Fibroblast of pulmonary artery (primary cell): ENCODE results near the gene TTC31.

Experiments used
- DNase-seq: peaks from one replicate; pipeline ENCODE4 v3.0.0-alpha.2; 2010; ENCODE audit warnings: low read depth
- H3K4me3 ChIP-seq: replicated peaks from 2 replicates; pipeline ENCODE4 v1.5.1; 2011; ENCODE audit warnings: low read depth, mild to moderate bottlenecking, control low read depth, low read length, moderate library complexity
- CTCF ChIP-seq: IDR thresholded peaks from 2 replicates; pipeline ENCODE4 v1.5.1; 2011; ENCODE audit warnings: mild to moderate bottlenecking, control low read depth, low read length, inconsistent platforms; ENCODE audit errors: missing control alignments

The TTC31 gene

GRCh38 chr2:74448771-74449170 is 34.1 kb upstream of the TTC31 start:
- no peak for DNase-seq
- TF ChIP-seq CTCF: no peak
- H3K4me3 ChIP-seq: no peak overlapping the region

- no peak for DNase-seq
- no peak overlapping the region for H3K4me3 ChIP-seq
- TF ChIP-seq CTCF: no peak
These were observed 32.2 kb upstream of the TTC31 start for GRCh38 chr2:74450570-74451190.

GRCh38 chr2:74454654-74455511 is 28.0 kb upstream of the TTC31 start, which contains the start of gene INO80B:
Gene INO80B, plus strand, starts transcription at chr2:74455087. Its CDS starts 30 bp downstream, at chr2:74455117.
- DNase-seq: peak; percentile 99
- no peak for TF ChIP-seq CTCF

GRCh38 chr2:74457129-74457548 is 25.7 kb upstream of the TTC31 start:
- DNase-seq: peak; percentile 36
- TF ChIP-seq CTCF: no peak
- peak overlapping the region; percentile 63 for H3K4me3 ChIP-seq

More at GRCh38 chr2:74454654-74455511, 28.0 kb upstream of the TTC31 start, which contains the start of gene INO80B:
- peak within 1 kb of the TSS; percentile 92 for H3K4me3 ChIP-seq

GRCh38 chr2:74457549-74458131 is 25.2 kb upstream of the TTC31 start:
- no peak for DNase-seq
- no peak for TF ChIP-seq CTCF
- peak overlapping the region; percentile 63 for H3K4me3 ChIP-seq

- peak within 1 kb of the TSS; percentile 97 for H3K4me3 ChIP-seq
- no peak for TF ChIP-seq CTCF
- DNase-seq: peak; percentile 100
These were observed 24.5 kb upstream of the TTC31 start, which contains the start of gene WBP1 for GRCh38 chr2:74458132-74458937. Gene WBP1, plus strand, starts transcription at chr2:74458438. Its CDS starts 165 bp downstream, at chr2:74458603.
